GM21360 (cell line): ENCODE results near the gene CERT1.
"Not testable (repeated sequence)": the region's sequence is repeated elsewhere in the genome, so short reads cannot be mapped to it uniquely, and the experiment has no call there.

Source experiments
- ATAC-seq: cut with Tn5 transposase; IDR thresholded peaks from one replicate; pipeline ENCODE4 v1.9.1; 2021; ENCODE audit warnings: mild to moderate bottlenecking, moderate library complexity; ENCODE audit not compliant: unreplicated experiment

Gene CERT1

GRCh38 chr5:75355236-75355635 lies 156.2 kb downstream of the CERT1 start:
- ATAC-seq: no peak

- ATAC-seq: no peak
Measured at GRCh38 chr5:75351139-75351926, 160.1 kb downstream of the CERT1 start.

- ATAC-seq: no peak
Measured at GRCh38 chr5:75349663-75350062, 161.8 kb downstream of the CERT1 start.

- no peak for ATAC-seq
Measured at GRCh38 chr5:75348241-75348640, 163.2 kb downstream of the CERT1 start.

- no peak for ATAC-seq
Measured at GRCh38 chr5:75342836-75343235, 168.6 kb downstream of the CERT1 start.

- no peak for ATAC-seq
Measured at GRCh38 chr5:75341934-75342333, 169.5 kb downstream of the CERT1 start.

GRCh38 chr5:75340714-75341478 lies 170.5 kb downstream of the CERT1 start:
- ATAC-seq: no peak

GRCh38 chr5:75338408-75338807 lies 173.0 kb downstream of the CERT1 start:
- ATAC-seq: no peak

- ATAC-seq: no peak
Measured at GRCh38 chr5:75337366-75338021, 173.9 kb downstream of the CERT1 start.

GRCh38 chr5:75336615-75337336 lies 174.7 kb downstream of the CERT1 start, which contains the start of gene HMGCR:
TSS of gene HMGCR (plus strand) at chr5:75337220. CDS start at chr5:75342606, 5,386 bp downstream.
- peak; percentile 98 for ATAC-seq

GRCh38 chr5:75335952-75336614 lies 175.3 kb downstream of the CERT1 start:
- no peak for ATAC-seq

GRCh38 chr5:75335486-75335885 lies 175.9 kb downstream of the CERT1 start:
- ATAC-seq: no peak

- ATAC-seq: not testable (repeated sequence)
Measured at GRCh38 chr5:75334413-75334812, 177.0 kb downstream of the CERT1 start.

GRCh38 chr5:75333759-75334158 lies 177.7 kb downstream of the CERT1 start:
- ATAC-seq: not testable (repeated sequence)

- ATAC-seq: no peak
Measured at GRCh38 chr5:75331095-75332090, 180.0 kb downstream of the CERT1 start.

GRCh38 chr5:75330404-75330803 lies 181.0 kb downstream of the CERT1 start:
- no peak for ATAC-seq
